HepG2 (cell line): ENCODE data around the gene IFT52. TPM values are rescaled to one million over a fixed set of nuclear protein-coding genes. Genes with fewer than 3 reads are reported as not detected.

Experiments
- ARNTL ChIP-seq: sonication (generic); formaldehyde crosslinking; IDR thresholded peaks from 2 replicates; pipeline ENCODE4 v1.4.0; 2020; ENCODE audit warnings: mild to moderate bottlenecking, missing genetic modification reagents
- BRCA1 ChIP-seq: sonication (generic); formaldehyde crosslinking; IDR thresholded peaks from 2 replicates; pipeline ENCODE4 v1.4.0; 2020; ENCODE audit warnings: missing genetic modification reagents
- FOXM1 ChIP-seq: sonication (generic); formaldehyde crosslinking; IDR thresholded peaks from 2 replicates; pipeline ENCODE4 v1.5.0; 2020; ENCODE audit warnings: missing genetic modification reagents
- FOXO1 ChIP-seq: sonication (generic); formaldehyde crosslinking; IDR thresholded peaks from 2 replicates; pipeline ENCODE4 v1.4.0; 2020; ENCODE audit warnings: missing genetic modification reagents
- KDM5A ChIP-seq: fragments of 200-600 bp; sonication (generic); IDR thresholded peaks from 2 replicates; pipeline ENCODE4 v1.7.0; 2018; ENCODE audit warnings: antibody characterized with exemption, mild to moderate bottlenecking, low read length, borderline replicate concordance
- KLF15 ChIP-seq: sonication (generic); formaldehyde crosslinking; IDR thresholded peaks from 2 replicates; pipeline ENCODE4 v1.8.1; 2023; ENCODE audit warnings: borderline replicate concordance, mild to moderate bottlenecking, inconsistent platforms, missing genetic modification reagents, mixed read lengths
- MTA3 ChIP-seq: sonication (generic); formaldehyde crosslinking; IDR thresholded peaks from 2 replicates; pipeline ENCODE4 v1.4.0; 2020; ENCODE audit warnings: missing genetic modification reagents
- MTERF4 ChIP-seq: sonication (generic); formaldehyde crosslinking; IDR thresholded peaks from 2 replicates; pipeline ENCODE4 v1.8.0; 2023; ENCODE audit warnings: mild to moderate bottlenecking, missing genetic modification reagents
- ONECUT2 ChIP-seq: sonication (generic); formaldehyde crosslinking; IDR thresholded peaks from 2 replicates; pipeline ENCODE4 v1.4.0; 2020; ENCODE audit warnings: missing genetic modification reagents
- PHF8 ChIP-seq: sonication (generic); formaldehyde crosslinking; IDR thresholded peaks from 2 replicates; pipeline ENCODE4 v1.5.0; 2020; ENCODE audit warnings: missing genetic modification reagents
- POLR2G ChIP-seq: fragments of 200-400 bp; formaldehyde crosslinking; IDR thresholded peaks from 2 replicates; pipeline ENCODE4 v1.6.1; 2018; ENCODE audit warnings: mild to moderate bottlenecking, low read depth, low read length, moderate library complexity
- SETDB1 ChIP-seq: sonication (generic); formaldehyde crosslinking; IDR thresholded peaks from 2 replicates; pipeline ENCODE4 v1.5.1; 2020; ENCODE audit warnings: missing genetic modification reagents, mild to moderate bottlenecking, borderline replicate concordance
- SMAD3 ChIP-seq: sonication (generic); formaldehyde crosslinking; IDR thresholded peaks from 2 replicates; pipeline ENCODE4 v1.4.0; 2020; ENCODE audit warnings: missing genetic modification reagents
- TBL1XR1 ChIP-seq: fragments of 150-350 bp; IDR thresholded peaks from 2 replicates; pipeline ENCODE4 v1.6.1; 2014; ENCODE audit warnings: borderline replicate concordance, low read length; ENCODE audit not compliant: partially characterized antibody
- TRIM22 ChIP-seq: fragments of 450-650 bp; IDR thresholded peaks from 2 replicates; pipeline ENCODE4 v1.6.1; 2017
- ZNF225 ChIP-seq: sonication (generic); formaldehyde crosslinking; IDR thresholded peaks from 2 replicates; pipeline ENCODE4 v1.4.0; 2020; ENCODE audit warnings: mild to moderate bottlenecking, missing genetic modification reagents
- ZNF274 ChIP-seq: sonication (generic); formaldehyde crosslinking; IDR thresholded peaks from 2 replicates; pipeline ENCODE4 v1.5.1; 2020; ENCODE audit warnings: mild to moderate bottlenecking, missing genetic modification reagents
- ZNF326 ChIP-seq: sonication (generic); formaldehyde crosslinking; IDR thresholded peaks from 2 replicates; pipeline ENCODE4 v1.4.0; 2020; ENCODE audit warnings: missing genetic modification reagents, borderline replicate concordance
- ZNF337 ChIP-seq: sonication (generic); formaldehyde crosslinking; IDR thresholded peaks from 2 replicates; pipeline ENCODE4 v1.5.1; 2020; ENCODE audit warnings: missing genetic modification reagents, low read depth, mild to moderate bottlenecking, borderline replicate concordance
- ZNF652 ChIP-seq: IDR thresholded peaks from 2 replicates; pipeline ENCODE4 v1.6.1; 2016; ENCODE audit warnings: low read depth, borderline replicate concordance
- ZNF878 ChIP-seq: sonication (generic); formaldehyde crosslinking; IDR thresholded peaks from 2 replicates; pipeline ENCODE4 v1.8.1; 2023; ENCODE audit warnings: mild to moderate bottlenecking, missing genetic modification reagents, moderate library complexity
- polyA plus RNA-seq, 8 experiments: library from polyadenylated mRNA; depleted of rRNA in 3 of 8; stranded (reverse) in 7 of 8; unstranded in 1 of 8; fragments of >200 nt; fragmentation: Illumina TruSeq in 4 of 8; extraction: Trizol in 4 of 8; gene quantifications; 2 replicates each; pipeline versions ENCODE4 v1.2.1 to v1.2.3, GENCODE V29; 2011 to 2016; ENCODE audit warnings: low read depth in 4 of 8, missing spikeins in 1 of 8, mixed read lengths in 1 of 8; ENCODE audit not compliant: insufficient read depth in 1 of 8
- total RNA-seq, 5 experiments: library from RNA; depleted of rRNA; stranded (reverse); fragments of >200 nt; fragmentation: Illumina TruSeq; extraction: Trizol; gene quantifications; 2 replicates each; pipeline ENCODE4 v1.2.3, GENCODE V29; 2016; ENCODE audit warnings: low read depth in 1 of 5
- TF ChIP-seq, protein P1 (sequence below): sonication (generic); formaldehyde crosslinking; IDR thresholded peaks from 2 replicates; pipeline ENCODE4 v1.5.1; 2020; ENCODE audit warnings: missing genetic modification reagents, mild to moderate bottlenecking, borderline replicate concordance
- TF ChIP-seq, protein P2 (sequence below): sonication (generic); formaldehyde crosslinking; IDR thresholded peaks from 2 replicates; pipeline ENCODE4 v1.4.0; 2020; ENCODE audit warnings: missing genetic modification reagents

The IFT52 gene
- total and polyA plus RNA-seq, 2 of the 13 experiments (the other 11 are each of a cell fraction or from before 2014, with no cell fraction given) = 48.0 to 64.0 TPM

DNA sequence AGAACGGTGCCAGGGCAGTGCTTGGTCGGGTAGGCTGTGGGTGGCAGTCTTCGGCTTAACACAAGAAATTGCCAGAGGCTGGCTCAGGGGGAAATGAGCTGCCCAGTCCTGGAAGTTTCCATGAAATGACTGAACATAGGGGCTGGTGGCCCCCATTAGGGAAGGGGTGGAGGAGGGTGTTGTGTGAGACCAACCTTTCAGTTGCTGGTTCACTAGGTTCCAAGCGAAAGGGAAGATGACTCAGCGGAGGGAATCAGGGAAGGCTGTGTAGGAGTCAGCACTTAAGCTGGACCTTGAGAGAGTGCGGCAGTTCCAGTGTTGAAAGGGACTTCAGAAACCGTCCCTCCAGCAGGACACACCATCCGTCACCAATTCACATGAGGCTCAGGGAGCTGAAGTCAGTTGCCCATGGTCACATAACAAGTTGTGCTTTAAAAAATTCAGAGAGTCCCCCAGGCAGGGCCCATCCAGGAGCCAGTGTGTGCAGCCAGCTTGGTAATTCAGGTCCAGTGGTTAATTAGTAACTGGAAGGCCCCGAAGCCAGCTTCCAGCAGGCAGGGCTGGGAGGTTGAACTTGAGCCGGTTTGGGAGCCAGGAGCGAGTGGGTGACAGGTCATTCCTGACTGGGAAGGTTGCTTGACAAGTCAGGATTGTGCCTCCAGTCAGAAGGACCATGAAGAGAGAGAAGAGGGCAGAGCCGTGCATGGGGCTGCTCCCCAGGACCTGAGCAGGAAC, 32.2 kb upstream of the IFT52 start, which contains the start of gene SGK2 (continued):
- TF ChIP-seq ZNF652 (CRISPR knock-in tag) (peak; percentile 57; the same call in 1 of the 2 replicates), MTERF4 (CRISPR knock-in tag) (peak; percentile 78), KLF15 (CRISPR knock-in tag) (no peak), ZNF878 (peak; percentile 72; the same call in 1 of the 2 replicates), POLR2G (peak; percentile 97), ONECUT2 (CRISPR knock-in tag) (no peak), TBL1XR1 (peak; percentile 86), ZNF225 (CRISPR knock-in tag) (peak; percentile 84), KDM5A (peak; percentile 63; the same call in 1 of the 2 replicates), SMAD3 (CRISPR knock-in tag) (peak; percentile 83), MTA3 (no peak), FOXO1 (CRISPR knock-in tag) (peak; percentile 56; the same call in 1 of the 2 replicates), PHF8 (peak; percentile 83), ZNF337 (peak; percentile 49; the same call in 1 of the 2 replicates), ZNF274 (CRISPR knock-in tag) (peak; percentile 86; the same call in 1 of the 2 replicates), SETDB1 (CRISPR knock-in tag) (no peak), TRIM22 (no peak), ZNF326 (CRISPR knock-in tag) (no peak), ARNTL (CRISPR knock-in tag) (peak; percentile 60), BRCA1 (CRISPR knock-in tag) (no peak; the same call in 1 of the 2 replicates), FOXM1 (CRISPR knock-in tag) (no peak)
- TF ChIP-seq, protein P1, sequence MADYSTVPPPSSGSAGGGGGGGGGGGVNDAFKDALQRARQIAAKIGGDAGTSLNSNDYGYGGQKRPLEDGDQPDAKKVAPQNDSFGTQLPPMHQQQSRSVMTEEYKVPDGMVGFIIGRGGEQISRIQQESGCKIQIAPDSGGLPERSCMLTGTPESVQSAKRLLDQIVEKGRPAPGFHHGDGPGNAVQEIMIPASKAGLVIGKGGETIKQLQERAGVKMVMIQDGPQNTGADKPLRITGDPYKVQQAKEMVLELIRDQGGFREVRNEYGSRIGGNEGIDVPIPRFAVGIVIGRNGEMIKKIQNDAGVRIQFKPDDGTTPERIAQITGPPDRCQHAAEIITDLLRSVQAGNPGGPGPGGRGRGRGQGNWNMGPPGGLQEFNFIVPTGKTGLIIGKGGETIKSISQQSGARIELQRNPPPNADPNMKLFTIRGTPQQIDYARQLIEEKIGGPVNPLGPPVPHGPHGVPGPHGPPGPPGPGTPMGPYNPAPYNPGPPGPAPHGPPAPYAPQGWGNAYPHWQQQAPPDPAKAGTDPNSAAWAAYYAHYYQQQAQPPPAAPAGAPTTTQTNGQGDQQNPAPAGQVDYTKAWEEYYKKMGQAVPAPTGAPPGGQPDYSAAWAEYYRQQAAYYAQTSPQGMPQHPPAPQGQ (CRISPR knock-in tag) = peak; percentile 94; the same call in 1 of the 2 replicates
- TF ChIP-seq, protein P2, sequence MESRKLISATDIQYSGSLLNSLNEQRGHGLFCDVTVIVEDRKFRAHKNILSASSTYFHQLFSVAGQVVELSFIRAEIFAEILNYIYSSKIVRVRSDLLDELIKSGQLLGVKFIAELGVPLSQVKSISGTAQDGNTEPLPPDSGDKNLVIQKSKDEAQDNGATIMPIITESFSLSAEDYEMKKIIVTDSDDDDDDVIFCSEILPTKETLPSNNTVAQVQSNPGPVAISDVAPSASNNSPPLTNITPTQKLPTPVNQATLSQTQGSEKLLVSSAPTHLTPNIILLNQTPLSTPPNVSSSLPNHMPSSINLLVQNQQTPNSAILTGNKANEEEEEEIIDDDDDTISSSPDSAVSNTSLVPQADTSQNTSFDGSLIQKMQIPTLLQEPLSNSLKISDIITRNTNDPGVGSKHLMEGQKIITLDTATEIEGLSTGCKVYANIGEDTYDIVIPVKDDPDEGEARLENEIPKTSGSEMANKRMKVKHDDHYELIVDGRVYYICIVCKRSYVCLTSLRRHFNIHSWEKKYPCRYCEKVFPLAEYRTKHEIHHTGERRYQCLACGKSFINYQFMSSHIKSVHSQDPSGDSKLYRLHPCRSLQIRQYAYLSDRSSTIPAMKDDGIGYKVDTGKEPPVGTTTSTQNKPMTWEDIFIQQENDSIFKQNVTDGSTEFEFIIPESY (CRISPR knock-in tag) = no peak; the same call in 1 of the 2 replicates
